ENCODE data around the gene SLC38A3. TPM values are rescaled to one million over a fixed set of nuclear protein-coding genes. Genes with fewer than 3 reads are reported as not detected.

The SLC38A3 gene
- total and polyA plus RNA-seq, 2 donors (not counting 3 experiments of a cell fraction or from before 2014, with no cell fraction given), result 0.60 to 1.1 TPM

GRCh38 chr3:50226888-50227389 lies 21.9 kb downstream of the SLC38A3 start:
- TF ChIP-seq POLR2A (IDR thresholded peaks at IDR 0.05; ENCODE audit: low read depth, low read length) (no peak), CTCF (IDR thresholded peaks at IDR 0.05; ENCODE audit: extremely low read depth in 1 of 2, insufficient read depth in 1 of 2, low read depth in 1 of 2, low read length in 2 of 2) (no peak), JUN (IDR thresholded peaks at IDR 0.05; ENCODE audit: borderline replicate concordance, insufficient read depth, insufficient read length, low read depth) (no peak), POLR2AphosphoS5 (IDR thresholded peaks at IDR 0.05; ENCODE audit: insufficient read depth, low read depth, low read length) (no peak), GATA2 (IDR thresholded peaks at IDR 0.05; ENCODE audit: insufficient read depth, insufficient read length, low read depth, low read length) (no peak), FOS (IDR thresholded peaks at IDR 0.05; ENCODE audit: borderline replicate concordance, insufficient read depth, low read length) (no peak), MYC (IDR thresholded peaks at IDR 0.05; ENCODE audit: low read depth, low read length) (no peak), MAX (IDR thresholded peaks at IDR 0.05; ENCODE audit: insufficient read depth, insufficient read length) (no peak), EZH2 (IDR thresholded peaks at IDR 0.05; ENCODE audit: borderline replicate concordance, low read depth, low read length, severe bottlenecking) (no peak)
- no peaks in the 10 kb centered on the region for H3K9me3 ChIP-seq (replicated peaks; ENCODE audit: control insufficient read depth, insufficient read depth, low read length)
- no peak overlapping the region for H3K27ac ChIP-seq (ENCODE audit: insufficient read depth, low read depth, low read length)
- no peak overlapping the region for H3K9ac ChIP-seq (replicated peaks; ENCODE audit: extremely low read depth, insufficient read depth, low read length)
- peak; percentile 40 for FAIRE-seq
- no peaks in the 10 kb centered on the region for H3K9me1 ChIP-seq (replicated peaks; ENCODE audit: control insufficient read depth, extremely low read depth, insufficient read depth, low read length)
- POLR2A ChIA-PET, result interaction anchor here (0.7 kb wide), 1 partner anchor 27 kb away, joined by 4 read pairs; no protein-coding TSS in a partner anchor
- H3K27me3 ChIP-seq (ENCODE audit: control insufficient read depth in 2 of 2, insufficient read depth in 2 of 2, low read length in 2 of 2), result no peaks in the 10 kb centered on the region
- peaks cover 2% of the 10 kb centered on the region for H3K79me2 ChIP-seq (ENCODE audit: control insufficient read depth, insufficient read depth, low read length)
- H3K36me3 ChIP-seq (ENCODE audit: control insufficient read depth in 2 of 2, extremely low read depth in 1 of 2, insufficient read depth in 2 of 2, low read length in 2 of 2), result no peaks in the 10 kb centered on the region
- H3K4me3 ChIP-seq (replicated peaks in 1 of 3; ENCODE audit: insufficient read depth in 1 of 3, low read depth in 1 of 3, low read length in 3 of 3), result peak overlapping the region; percentile 1 to 50 (median 33)
- H3K4me1 ChIP-seq (ENCODE audit: control insufficient read depth, extremely low read depth, insufficient read depth, low read length), result peaks cover 13% of the 10 kb centered on the region
- H3K4me2 ChIP-seq (ENCODE audit: insufficient read depth, low read length), result peak overlapping the region; percentile 35
- intact Hi-C loops (cut with micrococcal nuclease), result loop anchor here (1.0 to 2.0 kb wide), 7 partner anchors 8 to 106 kb away; no protein-coding TSS in a partner anchor
- no peaks in the 10 kb centered on the region for H4K20me1 ChIP-seq (replicated peaks; ENCODE audit: control insufficient read depth, extremely low read depth, insufficient read depth, low read length)
- CTCF ChIA-PET, result interaction anchor here (0.6 to 10.5 kb wide), 25 partner anchors 9 to 385 kb away, joined by 3 to 314 read pairs (median 6); partner anchors contain the start of genes GNAI2, GNAT1, LSMEM2 and SLC38A3
- peak overlapping the region; percentile 53 for H2AFZ ChIP-seq (ENCODE audit: low read depth, low read length)
- dilution Hi-C loops (cut with MboI; ENCODE audit: extremely low pct_ligation_motif_present, low sequenced_read_pairs), result no loop called here
- BruUV-seq (replicated peaks), result no TSS peak
- DNase-seq (ENCODE audit: low read depth, low spot score), result no peak
